HG03558 (cell line): ENCODE data around the gene TMEM178A.

Source experiments
- ATAC-seq: cut with Tn5 transposase; IDR thresholded peaks from one replicate; pipeline ENCODE4 v1.9.1; 2021; ENCODE audit warnings: moderate number of reproducible peaks; ENCODE audit not compliant: unreplicated experiment; ENCODE audit errors: extremely low read depth

The TMEM178A gene

GRCh38 chr2:39673018-39673417, 7.3 kb downstream of the TMEM178A start:
- ATAC-seq, result no peak

GRCh38 chr2:39676342-39676741, 10.6 kb downstream of the TMEM178A start:
- no peak for ATAC-seq

- no peak for ATAC-seq
These were observed 12.5 kb downstream of the TMEM178A start for GRCh38 chr2:39678170-39678569.

- ATAC-seq, result no peak
These were observed 14.1 kb downstream of the TMEM178A start for GRCh38 chr2:39679805-39680204.

GRCh38 chr2:39682066-39682692, 16.5 kb downstream of the TMEM178A start:
- ATAC-seq, result no peak

- no peak for ATAC-seq
These were observed 17.4 kb downstream of the TMEM178A start for GRCh38 chr2:39683022-39683699.

- ATAC-seq, result no peak
These were observed 18.7 kb downstream of the TMEM178A start for GRCh38 chr2:39684464-39684863.

GRCh38 chr2:39685126-39685525, 19.4 kb downstream of the TMEM178A start:
- ATAC-seq, result no peak

GRCh38 chr2:39686456-39686855, 20.7 kb downstream of the TMEM178A start:
- ATAC-seq, result no peak

GRCh38 chr2:39688181-39688580, 22.5 kb downstream of the TMEM178A start:
- ATAC-seq, result no peak

- no peak for ATAC-seq
These were observed 23.6 kb downstream of the TMEM178A start for GRCh38 chr2:39689272-39689841.

GRCh38 chr2:39689876-39690275, 24.2 kb downstream of the TMEM178A start:
- no peak for ATAC-seq

- ATAC-seq, result no peak
These were observed 27.5 kb downstream of the TMEM178A start for GRCh38 chr2:39693245-39693644.

GRCh38 chr2:39696101-39696553, 30.4 kb downstream of the TMEM178A start:
- no peak for ATAC-seq

- ATAC-seq, result no peak
These were observed 31.1 kb downstream of the TMEM178A start for GRCh38 chr2:39696838-39697237.

GRCh38 chr2:39697454-39697853, 31.7 kb downstream of the TMEM178A start:
- ATAC-seq, result no peak

GRCh38 chr2:39701137-39701536, 35.4 kb downstream of the TMEM178A start:
- ATAC-seq, result no peak

- no peak for ATAC-seq
These were observed 37.6 kb downstream of the TMEM178A start for GRCh38 chr2:39703181-39703872.

GRCh38 chr2:39704540-39704939, 38.8 kb downstream of the TMEM178A start:
- no peak for ATAC-seq

GRCh38 chr2:39705638-39706037, 39.9 kb downstream of the TMEM178A start:
- no peak for ATAC-seq

GRCh38 chr2:39706312-39706711, 40.6 kb downstream of the TMEM178A start:
- no peak for ATAC-seq
